Parathyroid adenoma (tissue), 2 donors: ENCODE results near the gene TGFBR3L.
"Not testable (repeated sequence)": the region's sequence is repeated elsewhere in the genome, so short reads cannot be mapped to it uniquely, and the experiment has no call there.

Experiments used
- H2AFZ ChIP-seq: fragments of 300-600 bp; sonication (generic); one replicate; pipeline ENCODE4 v1.7.0; 2017; ENCODE audit warnings: antibody characterized with exemption, mild to moderate bottlenecking
- H3K27ac ChIP-seq: fragments of 300-600 bp; sonication (generic); one replicate; pipeline ENCODE4 v1.7.0; 2017
- H3K27me3 ChIP-seq: fragments of 300-600 bp; sonication (generic); one replicate; pipeline ENCODE4 v1.7.0; 2017; ENCODE audit warnings: low read length; ENCODE audit not compliant: control insufficient read depth, insufficient read depth
- H3K36me3 ChIP-seq: fragments of 300-600 bp; sonication (generic); one replicate; pipeline ENCODE4 v1.7.0; 2017; ENCODE audit warnings: low read length; ENCODE audit not compliant: control insufficient read depth, insufficient read depth
- H3K4me1 ChIP-seq: fragments of 300-600 bp; sonication (generic); one replicate; pipeline ENCODE4 v1.7.0; 2017; ENCODE audit warnings: control low read depth
- H3K4me2 ChIP-seq: fragments of 300-600 bp; sonication (generic); one replicate; pipeline ENCODE4 v1.7.0; 2017; ENCODE audit warnings: low read length
- H3K4me3 ChIP-seq: fragments of 300-600 bp; sonication (generic); one replicate; pipeline ENCODE4 v1.7.0; 2017; ENCODE audit warnings: low read depth, low read length
- H3K79me2 ChIP-seq: fragments of 300-600 bp; sonication (generic); one replicate; pipeline ENCODE4 v1.7.0; 2017; ENCODE audit warnings: control low read depth
- H3K9ac ChIP-seq: fragments of 300-600 bp; sonication (generic); one replicate; pipeline ENCODE4 v1.7.0; 2017; ENCODE audit warnings: mild to moderate bottlenecking
- H3K9me3 ChIP-seq: fragments of 300-600 bp; sonication (generic); one replicate; pipeline ENCODE4 v1.7.0; 2017; ENCODE audit warnings: low read length; ENCODE audit not compliant: control insufficient read depth
- TF ChIP-seq, protein P1 (sequence below): fragments of 300-600 bp; sonication (generic); IDR thresholded peaks from one replicate; pipeline ENCODE4 v1.7.0; 2017; ENCODE audit warnings: antibody characterized with exemption, mild to moderate bottlenecking
- donor health status: primary hyperparathyroidism.

The TGFBR3L gene

GRCh38 chr19:7887408-7888144 is 27.1 kb upstream of the TGFBR3L start:
- Histone ChIP-seq H3K4me2 (peak overlapping the region; percentile 50), H3K9ac (no peak overlapping the region), H3K9me3 (no peaks in the 10 kb centered on the region), H3K4me1 (no peaks in the 10 kb centered on the region), H3K36me3 (no peaks in the 10 kb centered on the region), H3K4me3 (no peak overlapping the region), H3K79me2 (no peaks in the 10 kb centered on the region), H2AFZ (peak overlapping the region; percentile 72), H3K27ac (no peak overlapping the region), H3K27me3 (no peaks in the 10 kb centered on the region)
- TF ChIP-seq, protein P1, sequence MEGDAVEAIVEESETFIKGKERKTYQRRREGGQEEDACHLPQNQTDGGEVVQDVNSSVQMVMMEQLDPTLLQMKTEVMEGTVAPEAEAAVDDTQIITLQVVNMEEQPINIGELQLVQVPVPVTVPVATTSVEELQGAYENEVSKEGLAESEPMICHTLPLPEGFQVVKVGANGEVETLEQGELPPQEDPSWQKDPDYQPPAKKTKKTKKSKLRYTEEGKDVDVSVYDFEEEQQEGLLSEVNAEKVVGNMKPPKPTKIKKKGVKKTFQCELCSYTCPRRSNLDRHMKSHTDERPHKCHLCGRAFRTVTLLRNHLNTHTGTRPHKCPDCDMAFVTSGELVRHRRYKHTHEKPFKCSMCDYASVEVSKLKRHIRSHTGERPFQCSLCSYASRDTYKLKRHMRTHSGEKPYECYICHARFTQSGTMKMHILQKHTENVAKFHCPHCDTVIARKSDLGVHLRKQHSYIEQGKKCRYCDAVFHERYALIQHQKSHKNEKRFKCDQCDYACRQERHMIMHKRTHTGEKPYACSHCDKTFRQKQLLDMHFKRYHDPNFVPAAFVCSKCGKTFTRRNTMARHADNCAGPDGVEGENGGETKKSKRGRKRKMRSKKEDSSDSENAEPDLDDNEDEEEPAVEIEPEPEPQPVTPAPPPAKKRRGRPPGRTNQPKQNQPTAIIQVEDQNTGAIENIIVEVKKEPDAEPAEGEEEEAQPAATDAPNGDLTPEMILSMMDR: no peak

- TF ChIP-seq, protein P1: peak; percentile 6
- Histone ChIP-seq H3K79me2 (no peaks in the 10 kb centered on the region), H3K9ac (no peak within 1 kb of the TSS), H3K27me3 (no peaks in the 10 kb centered on the region), H3K4me3 (peak within 1 kb of the TSS; percentile 56), H3K4me2 (peak within 1 kb of the TSS; percentile 50), H3K27ac (no peak within 1 kb of the TSS), H2AFZ (peak within 1 kb of the TSS; percentile 72), H3K36me3 (no peaks in the 10 kb centered on the region), H3K4me1 (no peaks in the 10 kb centered on the region), H3K9me3 (no peaks in the 10 kb centered on the region)
Observed at GRCh38 chr19:7888145-7888825, 26.3 kb upstream of the TGFBR3L start, which contains the start of gene LRRC8E. Gene LRRC8E, plus strand, starts transcription at chr19:7888510. Its CDS starts 7,094 bp downstream, at chr19:7895604.

GRCh38 chr19:7888826-7889217 is 25.8 kb upstream of the TGFBR3L start:
- no peaks in the 10 kb centered on the region for H3K9me3 ChIP-seq
- peak overlapping the region; percentile 72 for H2AFZ ChIP-seq
- no peaks in the 10 kb centered on the region for H3K27me3 ChIP-seq
- TF ChIP-seq, protein P1: no peak
- H3K79me2 ChIP-seq: no peaks in the 10 kb centered on the region
- H3K27ac ChIP-seq: no peak overlapping the region
- H3K9ac ChIP-seq: no peak overlapping the region
- no peaks in the 10 kb centered on the region for H3K36me3 ChIP-seq
- H3K4me2 ChIP-seq: peak overlapping the region; percentile 50
- no peaks in the 10 kb centered on the region for H3K4me1 ChIP-seq
- peak overlapping the region; percentile 56 for H3K4me3 ChIP-seq

DNA sequence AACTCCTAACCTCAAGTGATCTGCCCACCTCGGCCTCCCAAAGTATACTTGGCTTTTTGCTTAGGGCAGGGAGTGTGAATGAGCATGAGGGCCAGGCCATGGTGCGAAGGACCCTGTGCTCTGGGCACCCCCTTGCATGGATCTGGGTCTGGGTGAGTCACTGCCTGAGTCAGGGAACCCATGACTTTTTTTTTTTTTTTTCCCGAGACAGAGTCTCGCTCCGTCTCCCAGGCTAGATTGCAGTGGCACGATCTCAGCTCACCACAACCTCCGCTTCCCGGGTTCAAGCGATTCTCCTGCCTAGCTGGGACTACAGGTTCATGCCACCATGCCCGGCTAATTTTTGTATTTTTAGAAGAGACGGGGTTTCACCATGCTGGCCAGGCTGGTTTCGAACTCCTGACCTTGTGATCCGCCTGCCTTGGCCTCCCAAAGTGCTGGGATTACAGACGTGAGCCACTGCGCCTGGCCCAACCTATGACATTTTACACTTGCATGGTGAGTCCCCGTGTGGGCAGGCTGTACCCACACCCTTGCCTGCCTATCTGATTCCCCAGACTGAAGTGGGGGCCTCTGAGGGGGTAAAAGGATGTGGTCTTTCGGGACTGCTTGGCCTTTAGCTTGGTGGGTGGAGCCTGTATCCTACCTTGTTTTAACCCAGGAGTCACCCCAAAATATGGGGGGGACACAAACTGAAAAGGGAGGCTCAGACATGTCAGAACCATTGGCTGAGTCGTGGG is 21.1 kb upstream of the TGFBR3L start:
- H3K9ac ChIP-seq, H3K79me2 ChIP-seq, H3K4me2 ChIP-seq, H3K4me1 ChIP-seq, H2AFZ ChIP-seq, H3K36me3 ChIP-seq, H3K9me3 ChIP-seq, H3K27me3 ChIP-seq, H3K4me3 ChIP-seq, H3K27ac ChIP-seq: not testable (repeated sequence)

GRCh38 chr19:7894612-7895309 is 19.9 kb upstream of the TGFBR3L start:
- Histone ChIP-seq H3K4me2 (no peak overlapping the region), H3K4me1 (no peaks in the 10 kb centered on the region), H3K9me3 (no peaks in the 10 kb centered on the region), H3K27me3 (no peaks in the 10 kb centered on the region), H3K27ac (no peak overlapping the region), H3K79me2 (no peaks in the 10 kb centered on the region), H3K36me3 (no peaks in the 10 kb centered on the region), H2AFZ (peak overlapping the region; percentile 5), H3K4me3 (no peak overlapping the region), H3K9ac (no peak overlapping the region)
- TF ChIP-seq, protein P1: no peak
